ENCODE measurements around the gene FTO. TPM values are rescaled to one million over a fixed set of nuclear protein-coding genes. Genes with fewer than 3 reads are reported as not detected.

The FTO gene
- 89.8 and 104 TPM in 2 replicates for total RNA-seq

DNA sequence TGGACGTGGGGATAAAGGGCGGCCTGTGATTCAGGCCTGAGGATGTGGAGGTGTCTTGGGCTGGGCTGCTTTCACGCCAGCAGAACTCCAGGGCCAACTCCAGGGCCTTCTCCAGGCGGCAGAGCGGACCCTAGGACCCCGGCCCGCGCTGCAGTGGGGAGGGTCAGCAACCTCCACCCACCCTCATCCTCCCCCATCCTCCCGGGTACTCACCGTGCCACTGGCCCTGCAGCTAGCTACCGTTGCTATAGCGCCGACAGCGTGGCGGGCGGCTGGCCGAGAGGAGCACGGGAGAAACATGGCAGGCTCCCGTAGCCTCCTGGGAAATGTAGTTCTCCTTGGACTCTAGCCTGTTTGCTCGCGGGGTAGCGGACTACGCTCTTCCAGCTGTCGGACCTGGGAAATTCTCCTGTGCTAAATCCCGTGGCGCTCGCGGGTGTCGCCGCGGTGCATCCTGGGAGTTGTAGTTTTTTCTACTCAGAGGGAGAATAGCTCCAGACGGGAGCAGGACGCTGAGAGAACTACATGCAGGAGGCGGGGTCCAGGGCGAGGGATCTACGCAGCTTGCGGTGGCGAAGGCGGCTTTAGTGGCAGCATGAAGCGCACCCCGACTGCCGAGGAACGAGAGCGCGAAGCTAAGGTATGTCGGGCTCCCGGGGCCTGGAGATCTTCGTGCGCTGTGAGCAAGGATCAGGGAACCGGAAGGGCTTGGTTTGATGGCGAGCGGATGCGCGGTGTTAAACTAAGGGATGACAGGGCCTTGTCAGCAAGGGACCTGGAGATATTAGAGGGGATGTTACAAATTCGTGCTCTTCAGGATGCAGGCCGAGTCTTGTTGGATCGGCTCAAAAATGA is at the start of gene FTO, which contains the start of gene RPGRIP1L:
FTO (plus strand) TSS at position 567 of the 855 bp plus-strand sequence.
RPGRIP1L (minus strand) TSS at position 270 of the 855 bp plus-strand sequence. CDS start 3,136 bp downstream, outside the sequence.

Small RNAs within 50 kb of the gene (small RNA-seq; reads per million reads assigned to genes)
- not detected for gene AC007347.2

Other genes starting within 250 kb of the FTO start
- 19.6 and 34.7 TPM in 2 replicates for gene AKTIP, start 200.9 kb upstream of the FTO start, total RNA-seq
- 7.2 and 9.4 TPM in 2 replicates for gene RPGRIP1L, start 297 bp upstream of the FTO start, total RNA-seq

Measured in vein endothelial cell (primary cell).